ENCODE data around the gene THBS1.

DNA sequence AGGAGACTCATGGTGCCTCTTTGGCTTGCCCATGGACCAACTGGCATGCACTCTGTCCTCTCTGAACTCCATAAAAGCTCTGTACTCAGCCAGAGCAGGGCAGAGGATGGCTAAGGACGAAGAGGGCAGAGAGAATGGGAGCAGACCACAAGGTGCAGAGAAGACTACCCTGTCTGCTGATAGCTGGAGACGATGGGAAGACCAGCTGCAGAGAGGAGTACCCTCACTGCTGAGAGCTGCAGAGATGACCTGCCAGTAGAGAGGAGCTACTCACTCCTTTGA, 65.0 kb downstream of the THBS1 start:
- TF ChIP-seq, protein P1, sequence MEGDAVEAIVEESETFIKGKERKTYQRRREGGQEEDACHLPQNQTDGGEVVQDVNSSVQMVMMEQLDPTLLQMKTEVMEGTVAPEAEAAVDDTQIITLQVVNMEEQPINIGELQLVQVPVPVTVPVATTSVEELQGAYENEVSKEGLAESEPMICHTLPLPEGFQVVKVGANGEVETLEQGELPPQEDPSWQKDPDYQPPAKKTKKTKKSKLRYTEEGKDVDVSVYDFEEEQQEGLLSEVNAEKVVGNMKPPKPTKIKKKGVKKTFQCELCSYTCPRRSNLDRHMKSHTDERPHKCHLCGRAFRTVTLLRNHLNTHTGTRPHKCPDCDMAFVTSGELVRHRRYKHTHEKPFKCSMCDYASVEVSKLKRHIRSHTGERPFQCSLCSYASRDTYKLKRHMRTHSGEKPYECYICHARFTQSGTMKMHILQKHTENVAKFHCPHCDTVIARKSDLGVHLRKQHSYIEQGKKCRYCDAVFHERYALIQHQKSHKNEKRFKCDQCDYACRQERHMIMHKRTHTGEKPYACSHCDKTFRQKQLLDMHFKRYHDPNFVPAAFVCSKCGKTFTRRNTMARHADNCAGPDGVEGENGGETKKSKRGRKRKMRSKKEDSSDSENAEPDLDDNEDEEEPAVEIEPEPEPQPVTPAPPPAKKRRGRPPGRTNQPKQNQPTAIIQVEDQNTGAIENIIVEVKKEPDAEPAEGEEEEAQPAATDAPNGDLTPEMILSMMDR (conservative IDR thresholded peaks at IDR 0.05; ENCODE audit: low read depth, low read length): no peak
- no peak for TF ChIP-seq EZH2phosphoT487 (IDR thresholded peaks at IDR 0.05; ENCODE audit: borderline replicate concordance, low read length)

All from PC-3 (cell line).